IPS DF 4.7 (cell line): ENCODE results near the gene PPAT.
"Not testable (repeated sequence)": the region's sequence is repeated elsewhere in the genome, so short reads cannot be mapped to it uniquely, and the experiment has no call there.

Experiments
- DNase-seq: peaks from one replicate; pipeline ENCODE4 v3.0.0-alpha.2; 2013; ENCODE audit warnings: low spot score; ENCODE audit errors: extremely low read depth

The PPAT gene

GRCh38 chr4:56386091-56386490, 49.3 kb downstream of the PPAT start:
- DNase-seq, result no peak

DNA sequence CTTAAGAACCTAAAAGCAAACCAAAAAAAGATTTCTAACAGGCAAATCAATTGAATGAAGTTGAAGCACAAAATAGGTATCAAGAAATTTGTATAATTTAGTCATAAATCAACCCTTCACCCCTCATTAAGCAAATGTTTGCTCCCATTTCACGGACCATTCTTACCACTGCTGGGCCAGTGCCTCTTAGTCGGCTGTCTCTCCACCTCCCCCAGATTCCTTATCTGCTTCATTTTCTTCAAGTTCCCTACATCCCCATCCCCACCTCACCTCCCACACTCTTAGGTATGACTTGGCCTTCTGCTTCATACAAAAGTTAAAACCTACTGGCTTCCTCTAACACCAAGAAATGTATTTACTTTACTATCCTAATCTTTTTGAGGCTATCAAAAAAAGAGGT, 60.0 kb downstream of the PPAT start:
- DNase-seq, result no peak

DNA sequence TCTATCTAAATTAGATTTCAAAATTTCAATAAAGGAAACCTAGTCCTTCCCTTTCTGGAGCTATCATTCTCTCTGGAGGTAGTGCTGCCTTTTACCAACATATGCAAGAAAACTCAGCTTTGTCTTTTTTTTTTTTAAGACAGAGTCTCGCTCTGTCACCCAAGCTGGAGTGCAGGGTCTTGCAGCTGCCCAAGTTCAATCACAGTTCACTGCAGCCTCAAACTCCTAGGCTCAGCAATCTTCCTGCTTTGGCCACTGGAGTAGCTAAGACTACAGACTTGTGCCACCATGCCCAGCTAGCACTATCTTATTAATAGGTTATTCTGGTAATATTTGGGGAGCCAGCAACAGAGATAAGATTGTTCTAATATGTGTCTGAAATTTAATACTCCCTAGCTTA, 60.5 kb downstream of the PPAT start:
- DNase-seq, result no peak

- DNase-seq, result no peak
These were observed 62.6 kb downstream of the PPAT start for GRCh38 chr4:56372774-56373173.

GRCh38 chr4:56371426-56372220, 63.8 kb downstream of the PPAT start:
- DNase-seq, result no peak

DNA sequence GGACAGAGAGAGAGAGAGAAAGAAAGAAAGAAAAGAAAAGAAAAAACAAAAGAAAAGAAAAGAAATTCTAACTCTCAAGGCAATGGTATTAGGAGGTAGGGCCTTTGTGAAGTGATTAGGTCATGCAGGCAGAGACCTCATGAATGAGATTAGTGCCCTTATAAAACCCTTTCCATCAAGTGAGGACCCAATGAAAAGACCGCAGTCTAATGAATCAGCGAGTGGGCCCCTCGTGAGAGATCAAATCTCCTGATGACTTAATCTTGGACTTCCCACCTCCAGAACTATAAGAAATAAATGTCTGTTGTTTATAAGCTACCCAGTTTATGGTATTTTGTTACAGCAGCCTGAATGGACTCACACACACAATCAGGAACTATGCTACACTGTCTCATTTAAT, 65.0 kb downstream of the PPAT start:
- no peak for DNase-seq

DNA sequence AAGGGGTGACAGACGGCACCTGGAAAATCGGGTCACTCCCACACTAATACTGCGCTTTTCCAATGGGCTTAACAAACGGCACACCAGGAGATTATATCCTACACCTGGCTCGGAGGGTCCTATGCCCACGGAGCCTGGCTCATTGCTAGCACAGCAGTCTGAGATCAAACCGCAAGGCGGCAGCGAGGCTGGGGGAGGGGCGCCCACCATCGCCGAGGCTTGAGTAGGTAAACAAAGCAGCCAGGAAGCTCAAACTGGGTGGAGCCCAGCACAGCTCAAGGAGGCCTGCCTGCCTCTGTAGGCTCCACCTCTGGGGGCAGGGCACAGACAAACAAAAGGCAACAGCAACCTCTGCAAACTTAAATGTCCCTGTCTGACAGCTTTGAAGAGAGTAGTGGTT, 72.4 kb downstream of the PPAT start:
- not testable (repeated sequence) for DNase-seq

DNA sequence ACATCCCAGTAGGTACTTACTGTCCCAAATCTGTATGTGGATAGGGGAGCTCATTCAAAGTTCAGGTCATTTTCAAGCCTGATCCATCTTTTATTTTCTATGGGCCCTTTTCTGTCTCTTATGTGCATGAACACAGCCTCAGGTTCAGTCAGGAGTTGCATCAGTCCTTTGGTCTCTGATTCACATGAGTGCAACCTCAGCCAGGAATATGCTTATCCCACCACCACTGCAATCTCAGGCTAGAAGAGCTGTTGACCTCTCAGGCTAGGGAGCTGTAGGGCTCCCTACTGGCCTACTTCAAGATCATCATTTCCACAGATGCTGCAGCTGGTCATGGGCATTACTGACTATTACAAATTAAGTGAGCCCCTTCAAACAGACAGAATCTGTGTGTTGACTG, 75.3 kb downstream of the PPAT start:
- no peak for DNase-seq

DNA sequence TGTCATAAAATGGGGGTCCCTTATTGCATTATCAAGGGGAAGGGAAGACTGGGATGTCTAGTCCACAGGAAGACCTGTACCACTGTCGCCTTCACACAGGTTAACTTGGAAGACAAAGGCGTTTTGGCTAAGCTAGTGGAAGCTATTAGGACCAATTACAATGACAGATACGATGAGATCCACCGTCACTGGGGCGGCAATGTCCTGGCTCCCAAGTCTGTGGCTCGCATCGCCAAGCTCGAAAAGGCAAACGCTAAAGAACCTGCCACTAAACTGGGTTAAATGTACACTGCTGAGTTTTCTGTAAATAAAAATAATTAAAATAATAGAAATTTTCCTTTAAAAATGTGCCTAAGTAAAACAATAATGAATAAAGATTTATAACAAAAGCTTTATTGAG, 78.8 kb downstream of the PPAT start:
- DNase-seq, result no peak

- DNase-seq, result no peak
These were observed 86.8 kb downstream of the PPAT start for GRCh38 chr4:56348576-56348975.

GRCh38 chr4:56345458-56345857, 90.0 kb downstream of the PPAT start:
- DNase-seq, result no peak
